ENCODE measurements around the gene SELENOV. TPM values are rescaled to one million over a fixed set of nuclear protein-coding genes. Genes with fewer than 3 reads are reported as not detected.
A peak's percentile ranks its signal among the peaks of the same experiment; 100 is the strongest.

SELENOV gene
- total and polyA plus RNA-seq, 5 experiments from 2014 or later: not detected

DNA sequence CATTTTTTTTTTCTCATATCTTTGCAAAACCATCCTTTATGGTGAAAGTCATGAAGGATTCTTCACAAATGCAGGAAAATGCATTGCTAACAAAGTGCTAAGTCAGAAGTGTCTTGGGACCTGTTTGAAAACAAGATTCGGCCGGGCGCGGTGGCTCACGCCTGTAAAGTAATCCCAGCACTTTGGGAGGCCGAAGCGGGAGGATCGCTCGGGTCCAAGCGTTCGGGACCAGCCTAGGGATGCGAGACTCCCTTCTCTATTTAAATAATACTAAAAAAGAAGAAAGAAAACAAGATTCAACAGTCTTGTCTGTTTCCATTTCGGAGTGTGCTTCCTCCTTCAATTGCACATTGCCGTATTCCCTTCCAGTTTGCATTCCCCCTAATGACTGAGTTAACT is 16.9 kb downstream of the SELENOV start:
- POLR2A ChIA-PET: interaction anchor here (0.9 to 1.7 kb wide), 9 partner anchors 57 to 196 kb away, joined by 3 to 10 read pairs (median 5); partner anchors contain the start of genes GMFG, MED29, PAF1 and RPS16
- Mint-ChIP-seq H3K4me3 (peak overlapping the region; percentile 85 to 97 (median 92)), H3K9me3 (no peaks in the 10 kb centered on the region), H3K4me1 (peaks cover 8 to 48% (median 23%) of the 10 kb centered on the region in 4 donors), H3K27ac (peak overlapping the region; percentile 53 to 95 (median 92)), H3K27me3 (no peaks in the 10 kb centered on the region), H3K36me3 (peaks cover 0 to 10% (median 0%) of the 10 kb centered on the region in 3 donors)
- DNase-seq (no peak), ATAC-seq (no peak)

DNA sequence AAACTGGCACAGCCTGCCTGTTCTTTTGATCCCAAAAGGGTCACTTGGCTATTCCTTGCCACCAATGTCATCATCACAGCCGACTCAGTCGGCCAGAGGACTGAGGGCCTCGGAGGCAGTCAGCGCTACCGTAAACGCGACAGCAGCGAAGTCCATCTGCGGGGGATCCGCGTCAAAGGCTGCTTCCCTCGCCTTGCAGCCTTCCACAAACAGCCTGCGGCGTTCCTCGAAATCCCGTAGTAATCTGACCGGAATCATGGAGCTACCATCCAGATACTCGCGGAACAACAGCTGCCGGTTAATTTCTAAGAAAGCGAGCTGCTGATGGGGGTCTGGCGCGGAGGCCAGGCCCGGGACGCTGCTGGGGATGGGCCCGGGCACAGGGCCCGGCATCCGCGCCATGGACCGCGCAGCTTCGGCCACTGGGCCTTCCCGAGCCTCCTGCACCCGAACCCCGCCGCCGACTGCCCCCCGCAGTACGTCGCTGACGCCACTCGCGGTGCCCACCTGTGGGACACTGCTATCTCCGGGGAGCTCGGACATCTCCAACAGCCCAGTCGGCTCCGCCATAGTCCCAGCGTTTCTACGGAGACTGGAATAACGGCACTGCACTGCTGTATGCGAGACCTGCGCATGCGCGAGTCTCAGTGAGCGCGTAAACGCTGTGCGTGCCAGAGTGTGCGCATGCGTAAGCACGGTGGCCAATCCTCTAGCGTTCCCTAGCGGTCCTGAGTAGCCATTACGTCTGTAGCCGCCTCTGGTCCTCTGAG is 17.5 kb downstream of the SELENOV start, which contains the start of gene EID2B:
EID2B (minus strand) TSS at position 620 of the 770 bp plus-strand sequence; CDS start at position 570, 50 bp downstream.
- POLR2A ChIA-PET: interaction anchor here (0.6 to 1.7 kb wide), 12 partner anchors 35 to 197 kb away, joined by 3 to 10 read pairs (median 4); partner anchors contain the start of genes GMFG, MED29, PAF1 and RPS16
- no peaks in the 10 kb centered on the region for H3K9me3 Mint-ChIP-seq
- ATAC-seq (peak; percentile 90 to 91), DNase-seq (peak; percentile 90 to 97 (median 95))
- H3K27ac Mint-ChIP-seq: peak within 1 kb of the TSS; percentile 83 to 96 (median 94)
- no peaks in the 10 kb centered on the region for H3K27me3 Mint-ChIP-seq
- H3K4me1 Mint-ChIP-seq: peaks cover 10 to 53% (median 28%) of the 10 kb centered on the region in 4 donors
- H3K36me3 Mint-ChIP-seq: peaks cover 0 to 15% (median 0%) of the 10 kb centered on the region in 3 donors
- peak within 1 kb of the TSS; percentile 88 to 97 (median 92) for H3K4me3 Mint-ChIP-seq

DNA sequence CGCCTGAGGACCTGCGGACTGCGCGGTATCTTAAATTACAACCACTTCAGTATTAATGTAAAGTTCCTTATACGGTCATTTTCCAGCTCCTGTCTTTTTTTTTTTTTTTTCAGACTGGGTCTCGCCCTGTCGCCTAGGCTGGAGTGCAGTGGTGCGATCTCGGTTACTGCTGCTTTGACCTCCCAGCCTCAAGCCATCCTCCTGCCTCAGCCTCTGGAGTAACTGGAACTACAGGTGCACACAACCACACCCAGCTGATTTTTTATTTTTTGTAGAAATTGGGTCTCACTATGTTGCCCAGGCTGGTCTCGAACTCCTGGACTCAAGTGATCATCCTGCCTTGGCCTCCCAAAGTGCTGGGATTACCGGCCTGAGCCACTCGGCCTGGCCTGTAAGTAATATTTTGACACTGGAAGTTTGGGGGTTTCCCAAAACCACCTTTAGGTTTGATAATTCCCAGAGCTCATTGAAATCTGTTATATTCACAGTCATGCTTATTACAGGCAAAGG is 18.1 kb downstream of the SELENOV start:
- peaks cover 0 to 14% (median 0%) of the 10 kb centered on the region in 3 donors for H3K36me3 Mint-ChIP-seq
- POLR2A ChIA-PET: interaction anchor here (0.6 to 1.7 kb wide), 14 partner anchors 12 to 601 kb away, joined by 3 to 10 read pairs (median 4); partner anchors contain the start of genes GMFG, MED29, PAF1 and RPS16
- peaks cover 12 to 54% (median 34%) of the 10 kb centered on the region in 4 donors for H3K4me1 Mint-ChIP-seq
- peak overlapping the region; percentile 83 to 96 (median 94) for H3K27ac Mint-ChIP-seq
- H3K27me3 Mint-ChIP-seq: no peaks in the 10 kb centered on the region
- DNase-seq: no peak
- peak; percentile 20 to 23 for ATAC-seq
- no peaks in the 10 kb centered on the region for H3K9me3 Mint-ChIP-seq
- H3K4me3 Mint-ChIP-seq: peak overlapping the region; percentile 88 to 97 (median 92)

DNA sequence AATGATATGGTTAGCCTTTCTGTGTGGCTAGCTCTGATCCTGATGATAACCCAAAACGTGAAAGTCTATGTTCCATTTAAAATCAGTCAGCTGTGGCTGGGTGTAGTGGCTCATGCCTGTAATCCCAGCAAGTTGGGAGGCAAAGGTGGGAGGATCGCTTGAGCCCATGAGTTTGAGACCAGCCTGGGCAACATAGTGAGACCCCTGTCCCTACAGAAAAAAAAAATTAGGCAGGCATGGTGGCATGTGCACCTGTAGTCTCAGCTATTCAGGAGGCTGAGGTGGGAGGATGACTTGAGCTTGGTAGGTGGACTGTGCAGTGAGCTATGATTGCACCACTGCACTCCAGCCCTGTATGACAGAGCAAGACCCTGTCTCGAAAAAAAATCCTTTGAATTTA is 18.9 kb downstream of the SELENOV start:
- Mint-ChIP-seq H3K36me3 (peaks cover 0 to 12% (median 0%) of the 10 kb centered on the region in 3 donors), H3K27me3 (no peaks in the 10 kb centered on the region), H3K27ac (peak overlapping the region in 1 of 10 donors; percentile 35), H3K4me1 (peaks cover 16 to 56% (median 38%) of the 10 kb centered on the region in 4 donors), H3K9me3 (no peaks in the 10 kb centered on the region), H3K4me3 (no peak overlapping the region)
- ATAC-seq (no peak), DNase-seq (no peak)
- POLR2A ChIA-PET: interaction anchor here (0.6 to 1.5 kb wide), 6 partner anchors 11 to 192 kb away, joined by 3 to 5 read pairs (median 3); partner anchors contain the start of genes RPS16, SAMD4B and SUPT5H

DNA sequence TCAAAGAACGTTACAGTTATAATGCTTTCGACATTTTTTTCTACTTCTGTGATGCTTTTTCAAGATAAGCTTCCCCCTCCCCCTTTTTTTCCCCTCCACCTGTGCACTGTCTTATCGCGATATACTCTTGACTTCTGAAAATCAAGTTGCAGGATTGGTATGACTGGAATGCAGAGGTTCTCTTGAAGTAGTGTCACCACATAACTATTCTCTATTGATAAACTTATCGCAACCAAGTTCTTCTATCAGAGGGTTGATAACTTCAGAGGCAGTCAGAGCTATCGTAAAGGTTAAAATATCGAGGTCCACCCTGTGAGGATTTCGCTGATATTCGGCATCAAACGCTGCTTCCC is 24.2 kb downstream of the SELENOV start:
- Mint-ChIP-seq H3K27ac (peak overlapping the region; percentile 71 to 98 (median 96)), H3K4me1 (peaks cover 27 to 77% (median 59%) of the 10 kb centered on the region in 4 donors), H3K27me3 (peaks cover 0 to 2% (median 0%) of the 10 kb centered on the region in 5 donors), H3K36me3 (peaks cover 0 to 12% (median 0%) of the 10 kb centered on the region in 3 donors), H3K9me3 (no peaks in the 10 kb centered on the region), H3K4me3 (peak overlapping the region; percentile 85 to 98 (median 93))
- POLR2A ChIA-PET: interaction anchor here (0.9 to 1.7 kb wide), 3 partner anchors 13 to 104 kb away, joined by 3 to 9 read pairs (median 3); partner anchors contain the start of gene RPS16
- peak in 1 of 10 donors; percentile 10 for DNase-seq
- peak; percentile 1 to 2 for ATAC-seq

DNA sequence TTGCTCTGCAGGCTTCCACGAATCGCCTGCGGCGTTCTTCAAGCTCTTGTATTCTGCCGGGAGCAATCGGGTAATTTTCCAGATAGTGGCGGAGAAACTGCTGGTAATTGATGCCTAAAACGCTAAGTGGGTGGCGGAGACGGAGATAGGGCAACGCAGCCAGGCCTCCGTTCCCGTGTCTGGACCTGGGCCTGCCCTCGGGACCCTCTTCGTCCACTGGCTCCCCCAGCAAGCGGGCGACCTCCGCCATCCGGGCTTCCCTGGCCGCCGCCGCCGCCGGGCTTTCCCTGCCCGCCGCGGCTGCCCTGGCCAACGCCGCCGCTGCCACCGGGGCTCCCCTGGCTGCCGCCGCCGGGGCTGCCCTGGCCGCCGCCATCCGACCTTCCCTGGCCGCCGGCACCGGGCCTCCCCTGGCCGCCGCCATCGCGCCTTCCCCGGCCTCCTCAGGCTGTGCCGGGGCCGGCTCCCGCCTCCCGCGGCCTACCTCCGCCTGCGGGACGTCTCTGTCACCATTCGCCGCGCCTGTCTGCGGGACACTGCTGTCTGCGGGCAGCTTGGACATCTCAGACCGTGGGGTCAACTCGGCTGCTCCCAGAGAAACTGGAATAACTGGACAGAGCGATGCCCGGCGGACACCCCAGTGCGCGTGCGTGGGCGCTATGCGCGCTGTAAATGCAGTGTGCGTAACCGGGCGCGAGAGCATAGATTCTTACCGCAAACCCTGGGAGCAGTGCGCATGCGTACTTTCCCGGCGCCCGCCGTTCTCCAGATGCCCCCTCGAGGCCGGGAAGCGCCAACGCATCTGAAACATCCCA is 24.8 kb downstream of the SELENOV start, which contains the start of gene EID2:
EID2 (minus strand) TSS at position 644 of the 815 bp plus-strand sequence; CDS start at position 562, 82 bp downstream.
- peaks cover 0 to 12% (median 0%) of the 10 kb centered on the region in 3 donors for H3K36me3 Mint-ChIP-seq
- H3K4me3 Mint-ChIP-seq: peak within 1 kb of the TSS; percentile 92 to 98 (median 96)
- H3K27ac Mint-ChIP-seq: peak within 1 kb of the TSS; percentile 94 to 99 (median 99)
- ATAC-seq: peak; percentile 84 to 85
- peak; percentile 87 to 96 (median 93) for DNase-seq
- H3K9me3 Mint-ChIP-seq: no peaks in the 10 kb centered on the region
- H3K27me3 Mint-ChIP-seq: peaks cover 0 to 2% (median 0%) of the 10 kb centered on the region in 5 donors
- POLR2A ChIA-PET: interaction anchor here (0.5 to 1.7 kb wide), 4 partner anchors 12 to 104 kb away, joined by 3 to 9 read pairs (median 3); partner anchors contain the start of gene RPS16
- H3K4me1 Mint-ChIP-seq: peaks cover 29 to 83% (median 65%) of the 10 kb centered on the region in 4 donors

DNA sequence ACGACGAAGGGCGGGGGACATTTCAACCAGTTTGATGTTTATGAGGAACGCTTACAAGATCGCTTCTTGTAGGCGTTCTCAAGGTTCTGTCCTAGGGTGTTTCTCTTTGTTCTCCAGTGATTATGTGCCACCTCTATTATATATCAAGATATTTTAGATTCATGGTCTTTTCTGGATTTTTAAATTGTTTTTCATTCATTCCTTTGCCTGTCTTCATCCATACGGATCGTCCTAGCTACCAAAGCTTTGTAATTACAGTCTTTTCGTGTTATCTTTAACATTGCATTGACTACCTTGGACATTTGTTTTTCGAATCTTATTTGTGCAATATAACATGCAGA is 25.4 kb downstream of the SELENOV start:
- Mint-ChIP-seq H3K27me3 (peaks cover 0 to 2% (median 0%) of the 10 kb centered on the region in 5 donors), H3K27ac (peak overlapping the region; percentile 94 to 99 (median 99)), H3K4me1 (peaks cover 29 to 87% (median 68%) of the 10 kb centered on the region in 4 donors), H3K4me3 (peak overlapping the region; percentile 92 to 98 (median 96)), H3K36me3 (peaks cover 0 to 12% (median 0%) of the 10 kb centered on the region in 3 donors), H3K9me3 (no peaks in the 10 kb centered on the region)
- POLR2A ChIA-PET: interaction anchor here (0.5 to 1.7 kb wide), 2 partner anchors 24 to 105 kb away, joined by 3 to 9 read pairs; partner anchors contain the start of gene RPS16
- ATAC-seq (no peak), DNase-seq (no peak)

DNA sequence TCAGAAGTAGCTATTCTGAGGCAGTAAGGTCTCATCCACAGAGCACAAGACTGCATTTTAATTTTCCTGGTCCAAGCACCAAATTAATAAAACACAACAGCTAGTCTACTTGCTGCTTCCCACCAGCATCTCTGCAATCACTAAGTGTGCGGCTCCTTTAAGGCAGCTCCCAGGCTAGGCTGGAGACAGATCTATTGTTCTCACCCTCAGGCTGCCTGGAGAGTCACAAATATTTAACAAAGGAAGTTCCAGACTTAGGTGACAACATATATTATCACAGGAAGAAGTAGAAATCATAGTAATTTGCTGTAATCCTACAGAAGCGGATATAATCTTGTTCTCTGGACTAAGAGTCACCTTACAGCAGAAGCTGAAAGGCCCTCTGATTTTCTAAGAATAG is 27.3 kb downstream of the SELENOV start:
- POLR2A ChIA-PET: interaction anchor here (1.1 kb wide), 1 partner anchor 207 kb away, joined by 3 read pairs; the partner anchor contains the start of gene GMFG
- H3K27me3 Mint-ChIP-seq: peaks cover 0 to 2% (median 0%) of the 10 kb centered on the region in 5 donors
- no peak for DNase-seq
- peaks cover 32 to 87% (median 77%) of the 10 kb centered on the region in 4 donors for H3K4me1 Mint-ChIP-seq
- no peaks in the 10 kb centered on the region for H3K9me3 Mint-ChIP-seq
- H3K27ac Mint-ChIP-seq: peak overlapping the region in 9 of 10 donors; percentile 22 to 90 (median 75)
- H3K4me3 Mint-ChIP-seq: peak overlapping the region in 2 of 10 donors; percentile 1 to 11
- peaks cover 0 to 7% (median 0%) of the 10 kb centered on the region in 3 donors for H3K36me3 Mint-ChIP-seq
- no peak for ATAC-seq

DNA sequence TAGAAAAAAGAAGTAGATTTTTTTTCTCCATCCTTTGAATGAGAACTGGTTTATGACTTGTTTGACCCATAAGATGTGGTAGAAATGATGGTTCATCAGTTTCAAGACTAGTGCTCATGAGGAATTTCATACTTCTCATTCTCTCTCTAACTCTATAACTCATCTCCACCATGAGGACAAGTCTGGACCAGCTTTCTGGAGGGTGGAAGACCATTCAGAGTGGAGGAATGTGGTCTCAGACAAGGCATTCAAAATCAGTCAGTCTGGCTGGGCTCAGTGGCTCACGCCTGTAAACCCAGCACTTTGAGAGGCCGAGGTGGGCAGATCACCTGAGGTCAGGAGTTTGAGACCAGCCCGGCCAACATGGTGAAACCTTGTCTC is 28.5 kb downstream of the SELENOV start:
- H3K4me1 Mint-ChIP-seq: peaks cover 28 to 78% (median 65%) of the 10 kb centered on the region in 4 donors
- H3K4me3 Mint-ChIP-seq: peak overlapping the region in 2 of 10 donors; percentile 7 to 22
- H3K27me3 Mint-ChIP-seq: peaks cover 0 to 2% (median 0%) of the 10 kb centered on the region in 5 donors
- H3K27ac Mint-ChIP-seq: peak overlapping the region in 5 of 10 donors; percentile 9 to 82 (median 56)
- POLR2A ChIA-PET: interaction anchor here (3.5 kb wide), 1 partner anchor 108 kb away, joined by 13 read pairs; the partner anchor contains the start of gene RPS16
- H3K9me3 Mint-ChIP-seq: no peaks in the 10 kb centered on the region
- ATAC-seq: no peak
- DNase-seq: no peak
- H3K36me3 Mint-ChIP-seq: peaks cover 0 to under 1% (median 0%) of the 10 kb centered on the region in 3 donors

DNA sequence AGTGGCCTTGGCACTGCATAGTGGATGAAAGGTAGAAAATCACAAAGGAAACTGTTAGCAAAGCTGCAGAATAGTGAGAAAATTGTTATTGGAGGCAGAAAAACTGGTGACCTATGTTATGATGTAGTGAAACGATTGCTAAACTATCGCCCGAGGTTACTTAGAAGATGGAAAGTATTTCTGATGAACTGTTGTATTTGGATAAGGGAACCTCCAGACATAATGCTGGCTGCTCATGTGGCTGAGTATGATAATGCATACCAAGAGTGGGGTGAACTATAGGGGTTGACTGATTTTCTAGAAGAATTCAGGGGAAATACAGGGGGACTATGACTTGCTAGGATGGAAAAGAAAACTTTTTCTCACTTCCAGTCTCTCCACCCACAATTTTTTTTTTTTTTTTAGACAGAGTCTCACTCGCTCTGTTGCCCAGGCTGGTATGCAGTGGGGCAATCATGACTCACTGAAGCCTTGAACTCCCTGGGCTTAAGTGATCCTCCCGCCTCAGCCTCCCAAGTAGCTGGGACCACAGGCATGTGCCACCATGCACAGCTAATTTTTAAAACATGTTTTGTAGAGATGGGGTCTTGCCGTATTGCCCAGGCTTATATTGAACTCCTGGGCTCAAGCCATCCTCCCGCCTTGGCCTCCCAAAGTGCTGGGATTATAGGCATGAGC is 29.4 kb downstream of the SELENOV start:
- ATAC-seq (peak in 1 of 2 donors; percentile 18), DNase-seq (no peak)
- H3K4me1 Mint-ChIP-seq: peaks cover 25 to 69% (median 57%) of the 10 kb centered on the region in 4 donors
- no peaks in the 10 kb centered on the region for H3K9me3 Mint-ChIP-seq
- POLR2A ChIA-PET: interaction anchor here (0.6 to 3.5 kb wide), 9 partner anchors 8 to 899 kb away, joined by 3 to 13 read pairs (median 5); partner anchors contain the start of genes RPS16 and SAMD4B
- peak overlapping the region; percentile 4 to 67 (median 59) for H3K4me3 Mint-ChIP-seq
- H3K27me3 Mint-ChIP-seq: peaks cover 0 to 2% (median 0%) of the 10 kb centered on the region in 5 donors
- peak overlapping the region in 9 of 10 donors; percentile 75 to 88 (median 82) for H3K27ac Mint-ChIP-seq
- no peaks in the 10 kb centered on the region for H3K36me3 Mint-ChIP-seq

Data from naive thymus-derived CD8-positive, alpha-beta T cell (primary cell).